Measurements from ENCODE around the gene DUS1L. TPM values are rescaled to one million over a fixed set of nuclear protein-coding genes. Genes with fewer than 3 reads are reported as not detected.

DUS1L gene
- polyA plus RNA-seq, 1 donor (not counting 4 experiments of a cell fraction or from before 2014, with no cell fraction given): 49.1 TPM

DNA sequence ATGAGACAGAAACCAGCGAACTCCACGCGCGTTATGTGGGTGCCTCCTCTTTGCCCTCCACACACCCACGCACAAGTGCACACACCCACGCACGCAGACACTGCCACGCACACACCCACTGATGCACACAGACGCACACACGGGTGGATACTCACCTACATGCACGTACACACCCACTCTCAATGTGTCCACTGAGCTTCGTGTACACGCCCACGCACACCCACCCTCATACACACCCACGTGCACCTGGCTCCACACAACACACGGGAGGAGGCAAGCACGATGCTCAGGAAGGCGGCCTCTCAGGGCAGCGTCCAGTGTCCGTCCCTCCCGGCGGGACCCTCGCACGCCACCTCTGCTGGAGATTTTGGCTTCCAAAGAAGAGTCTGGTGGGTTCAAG lies 18.2 kb downstream of the DUS1L start:
- H3K36me3 ChIP-seq (ENCODE audit: control insufficient read depth in 2 of 2, extremely low read depth in 1 of 2, insufficient read depth in 2 of 2, low read length in 2 of 2): peaks cover 5 to 10% of the 10 kb centered on the region in 2 experiments
- no peak overlapping the region for H2AFZ ChIP-seq (ENCODE audit: control insufficient read depth, low read length)
- no peak for FAIRE-seq
- no peaks in the 10 kb centered on the region for H3K9me3 ChIP-seq (ENCODE audit: control insufficient read depth, low read depth, low read length)
- H3K4me3 ChIP-seq (ENCODE audit: control insufficient read depth in 2 of 3, extremely low read depth in 1 of 3, insufficient read depth in 2 of 3, low read depth in 1 of 3, low read length in 3 of 3): no peak overlapping the region
- H3K79me2 ChIP-seq (ENCODE audit: control insufficient read depth, insufficient read depth, low read length): peaks cover 10% of the 10 kb centered on the region
- no peak overlapping the region for H3K27ac ChIP-seq (ENCODE audit: control insufficient read depth, insufficient read depth, low read length)
- no peaks in the 10 kb centered on the region for H3K27me3 ChIP-seq (ENCODE audit: control insufficient read depth, extremely low read depth, insufficient read depth, low read length)
- no peaks in the 10 kb centered on the region for H3K9me1 ChIP-seq (ENCODE audit: control insufficient read depth, extremely low read depth, insufficient read depth, low read length)
- H3K4me1 ChIP-seq (ENCODE audit: control insufficient read depth, extremely low read depth, insufficient read depth, low read length): peaks cover 5% of the 10 kb centered on the region
- no peaks in the 10 kb centered on the region for H4K20me1 ChIP-seq (ENCODE audit: control insufficient read depth, extremely low read depth, insufficient read depth, low read length)
- H3K9ac ChIP-seq (ENCODE audit: control insufficient read depth, extremely low read depth, insufficient read depth, low read length): no peak overlapping the region
- dilution Hi-C loops (cut with MboI; ENCODE audit: extremely low pct_ligation_motif_present, low sequenced_read_pairs): no loop called here
- no peak for DNase-seq (ENCODE audit: low read depth, low spot score)
- no peak for TF ChIP-seq EZH2 (IDR thresholded peaks at IDR 0.05; ENCODE audit: low read length)
- no peak overlapping the region for H3K4me2 ChIP-seq (ENCODE audit: control insufficient read depth, extremely low read depth, insufficient read depth, low read depth, low read length)

- H3K27me3 ChIP-seq (ENCODE audit: control insufficient read depth, extremely low read depth, insufficient read depth, low read length): no peaks in the 10 kb centered on the region
- no peaks in the 10 kb centered on the region for H4K20me1 ChIP-seq (ENCODE audit: control insufficient read depth, extremely low read depth, insufficient read depth, low read length)
- peaks cover 6% of the 10 kb centered on the region for H3K79me2 ChIP-seq (ENCODE audit: control insufficient read depth, insufficient read depth, low read length)
- H3K36me3 ChIP-seq (ENCODE audit: control insufficient read depth in 2 of 2, extremely low read depth in 1 of 2, insufficient read depth in 2 of 2, low read length in 2 of 2): peaks cover 5 to 10% of the 10 kb centered on the region in 2 experiments
- dilution Hi-C loops (cut with MboI; ENCODE audit: extremely low pct_ligation_motif_present, low sequenced_read_pairs): no loop called here
- no peak overlapping the region for H3K4me3 ChIP-seq (ENCODE audit: control insufficient read depth in 2 of 3, extremely low read depth in 1 of 3, insufficient read depth in 2 of 3, low read depth in 1 of 3, low read length in 3 of 3)
- H2AFZ ChIP-seq (ENCODE audit: control insufficient read depth, low read length): no peak overlapping the region
- H3K9ac ChIP-seq (ENCODE audit: control insufficient read depth, extremely low read depth, insufficient read depth, low read length): no peak overlapping the region
- H3K4me2 ChIP-seq (ENCODE audit: control insufficient read depth, extremely low read depth, insufficient read depth, low read depth, low read length): no peak overlapping the region
- no peak for DNase-seq (ENCODE audit: low read depth, low spot score)
- FAIRE-seq: no peak
- H3K27ac ChIP-seq (ENCODE audit: control insufficient read depth, insufficient read depth, low read length): no peak overlapping the region
- no peaks in the 10 kb centered on the region for H3K9me3 ChIP-seq (ENCODE audit: control insufficient read depth, low read depth, low read length)
- TF ChIP-seq, protein P1, sequence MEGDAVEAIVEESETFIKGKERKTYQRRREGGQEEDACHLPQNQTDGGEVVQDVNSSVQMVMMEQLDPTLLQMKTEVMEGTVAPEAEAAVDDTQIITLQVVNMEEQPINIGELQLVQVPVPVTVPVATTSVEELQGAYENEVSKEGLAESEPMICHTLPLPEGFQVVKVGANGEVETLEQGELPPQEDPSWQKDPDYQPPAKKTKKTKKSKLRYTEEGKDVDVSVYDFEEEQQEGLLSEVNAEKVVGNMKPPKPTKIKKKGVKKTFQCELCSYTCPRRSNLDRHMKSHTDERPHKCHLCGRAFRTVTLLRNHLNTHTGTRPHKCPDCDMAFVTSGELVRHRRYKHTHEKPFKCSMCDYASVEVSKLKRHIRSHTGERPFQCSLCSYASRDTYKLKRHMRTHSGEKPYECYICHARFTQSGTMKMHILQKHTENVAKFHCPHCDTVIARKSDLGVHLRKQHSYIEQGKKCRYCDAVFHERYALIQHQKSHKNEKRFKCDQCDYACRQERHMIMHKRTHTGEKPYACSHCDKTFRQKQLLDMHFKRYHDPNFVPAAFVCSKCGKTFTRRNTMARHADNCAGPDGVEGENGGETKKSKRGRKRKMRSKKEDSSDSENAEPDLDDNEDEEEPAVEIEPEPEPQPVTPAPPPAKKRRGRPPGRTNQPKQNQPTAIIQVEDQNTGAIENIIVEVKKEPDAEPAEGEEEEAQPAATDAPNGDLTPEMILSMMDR (optimal IDR thresholded peaks at IDR 0.05 in 1 of 3, IDR thresholded peaks at IDR 0.05 in 1 of 3, conservative IDR thresholded peaks at IDR 0.05 in 1 of 3; ENCODE audit: extremely low read depth in 1 of 3, insufficient read depth in 2 of 3, low read length in 3 of 3): no peak
- H3K9me1 ChIP-seq (ENCODE audit: control insufficient read depth, extremely low read depth, insufficient read depth, low read length): no peaks in the 10 kb centered on the region
- peaks cover 5% of the 10 kb centered on the region for H3K4me1 ChIP-seq (ENCODE audit: control insufficient read depth, extremely low read depth, insufficient read depth, low read length)
Measured at GRCh38 chr17:82046903-82047302, 18.7 kb downstream of the DUS1L start.

DNA sequence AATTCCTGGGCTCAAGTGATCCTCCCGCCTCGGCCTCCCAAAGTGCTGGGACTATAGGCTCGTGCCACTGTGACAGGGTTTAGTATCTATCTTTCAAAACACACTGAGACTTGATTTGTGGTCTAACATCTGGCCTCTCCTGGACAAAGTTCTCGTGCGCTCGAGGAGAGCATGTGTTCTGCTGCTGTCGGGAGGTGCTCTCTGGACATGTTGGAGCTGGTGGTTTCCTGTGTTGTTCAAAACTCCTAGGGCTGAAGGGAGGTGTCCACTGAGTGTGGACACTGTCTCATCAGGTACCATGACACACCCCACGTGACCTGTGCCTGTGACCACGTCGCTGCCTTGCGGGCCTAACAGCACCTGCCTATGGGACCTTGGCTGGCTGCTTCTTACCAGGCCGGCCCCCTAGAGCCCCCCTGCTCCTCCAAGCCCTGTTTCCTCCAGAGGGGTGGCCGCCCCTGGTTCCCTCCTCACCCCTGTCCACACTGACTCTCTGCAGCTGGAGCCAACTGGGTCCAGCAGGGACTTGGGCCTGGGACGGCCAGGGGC lies 19.6 kb downstream of the DUS1L start:
- H3K36me3 ChIP-seq (ENCODE audit: control insufficient read depth in 2 of 2, extremely low read depth in 1 of 2, insufficient read depth in 2 of 2, low read length in 2 of 2): peaks cover 5 to 10% of the 10 kb centered on the region in 2 experiments
- H3K4me2 ChIP-seq (ENCODE audit: control insufficient read depth, extremely low read depth, insufficient read depth, low read depth, low read length): no peak overlapping the region
- no peaks in the 10 kb centered on the region for H4K20me1 ChIP-seq (ENCODE audit: control insufficient read depth, extremely low read depth, insufficient read depth, low read length)
- H3K9ac ChIP-seq (ENCODE audit: control insufficient read depth, extremely low read depth, insufficient read depth, low read length): no peak overlapping the region
- no peak overlapping the region for H2AFZ ChIP-seq (ENCODE audit: control insufficient read depth, low read length)
- no peaks in the 10 kb centered on the region for H3K27me3 ChIP-seq (ENCODE audit: control insufficient read depth, extremely low read depth, insufficient read depth, low read length)
- H3K9me1 ChIP-seq (ENCODE audit: control insufficient read depth, extremely low read depth, insufficient read depth, low read length): no peaks in the 10 kb centered on the region
- peaks cover 6% of the 10 kb centered on the region for H3K79me2 ChIP-seq (ENCODE audit: control insufficient read depth, insufficient read depth, low read length)
- no peak for TF ChIP-seq EZH2 (IDR thresholded peaks at IDR 0.05; ENCODE audit: low read length)
- TF ChIP-seq, protein P1 (optimal IDR thresholded peaks at IDR 0.05 in 1 of 3, IDR thresholded peaks at IDR 0.05 in 1 of 3, conservative IDR thresholded peaks at IDR 0.05 in 1 of 3; ENCODE audit: extremely low read depth in 1 of 3, insufficient read depth in 2 of 3, low read length in 3 of 3): no peak
- no peak for DNase-seq (ENCODE audit: low read depth, low spot score)
- peaks cover 5% of the 10 kb centered on the region for H3K4me1 ChIP-seq (ENCODE audit: control insufficient read depth, extremely low read depth, insufficient read depth, low read length)
- no peak for FAIRE-seq
- H3K27ac ChIP-seq (ENCODE audit: control insufficient read depth, insufficient read depth, low read length): no peak overlapping the region
- H3K9me3 ChIP-seq (ENCODE audit: control insufficient read depth, low read depth, low read length): no peaks in the 10 kb centered on the region
- H3K4me3 ChIP-seq (ENCODE audit: control insufficient read depth in 2 of 3, extremely low read depth in 1 of 3, insufficient read depth in 2 of 3, low read depth in 1 of 3, low read length in 3 of 3): no peak overlapping the region
- dilution Hi-C loops (cut with MboI; ENCODE audit: extremely low pct_ligation_motif_present, low sequenced_read_pairs): no loop called here

All from keratinocyte (primary cell).